A673 (cell line): ENCODE measurements around the gene CTTN.

Experiments
- EZH2 ChIP-seq: fragments of 200-600 bp; sonication (generic); IDR thresholded peaks from 2 replicates; pipeline ENCODE4 v1.6.1; 2017; ENCODE audit warnings: borderline replicate concordance, low read depth, mild to moderate bottlenecking, mixed read lengths, antibody characterized with exemption, low read length; ENCODE audit not compliant: poor library complexity, severe bottlenecking
- TF ChIP-seq, protein P1 (sequence below): fragments of 300-800, 200-600 bp; sonication (generic); conservative IDR thresholded peaks from 2 replicates; pipeline ENCODE4 v1.5.1; 2017; ENCODE audit warnings: low read depth, mild to moderate bottlenecking, antibody characterized with exemption, low read length, moderate library complexity, mixed read lengths

DNA sequence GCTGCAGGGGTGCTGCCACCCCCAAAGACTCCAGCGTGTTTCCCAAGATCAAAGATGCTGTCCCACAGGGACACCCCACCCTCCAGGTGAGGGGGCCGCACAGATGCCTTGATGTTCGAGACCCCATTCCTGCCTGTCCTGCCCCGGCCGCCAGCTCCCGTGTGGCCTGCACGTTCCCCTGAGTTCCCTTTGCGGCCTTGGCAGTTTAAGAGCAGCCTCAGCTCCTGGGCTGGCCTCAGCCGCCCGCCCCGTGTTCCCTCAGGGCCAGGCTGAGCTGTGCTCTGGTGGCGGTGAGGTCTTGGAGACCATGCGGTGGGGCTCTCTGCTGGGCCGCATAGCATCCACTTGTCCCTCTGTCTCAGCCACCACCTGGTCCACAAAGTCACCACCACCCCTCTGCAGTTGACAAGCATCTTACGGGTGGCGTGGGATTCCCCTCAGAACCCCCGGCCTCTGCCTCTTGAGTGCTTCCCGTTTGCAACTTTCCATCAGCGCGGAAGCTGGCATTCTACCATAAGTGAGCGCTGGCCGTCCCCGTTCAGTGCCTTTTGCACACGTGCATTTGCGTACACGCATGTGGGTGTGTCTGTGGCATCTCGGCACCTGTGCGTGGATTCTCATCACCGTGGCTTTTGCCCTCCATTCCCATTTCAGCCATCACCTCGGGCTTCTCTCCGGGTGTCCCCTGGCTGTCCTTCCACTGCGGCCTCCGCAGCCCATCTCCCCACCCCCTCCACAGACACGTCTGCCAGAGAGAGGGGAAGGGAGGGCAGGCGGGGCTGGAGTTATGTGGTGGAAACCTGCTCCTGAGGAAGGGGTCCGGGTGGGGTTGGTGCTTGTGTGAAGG, 35.9 kb downstream of the CTTN start:
- TF ChIP-seq, protein P1, sequence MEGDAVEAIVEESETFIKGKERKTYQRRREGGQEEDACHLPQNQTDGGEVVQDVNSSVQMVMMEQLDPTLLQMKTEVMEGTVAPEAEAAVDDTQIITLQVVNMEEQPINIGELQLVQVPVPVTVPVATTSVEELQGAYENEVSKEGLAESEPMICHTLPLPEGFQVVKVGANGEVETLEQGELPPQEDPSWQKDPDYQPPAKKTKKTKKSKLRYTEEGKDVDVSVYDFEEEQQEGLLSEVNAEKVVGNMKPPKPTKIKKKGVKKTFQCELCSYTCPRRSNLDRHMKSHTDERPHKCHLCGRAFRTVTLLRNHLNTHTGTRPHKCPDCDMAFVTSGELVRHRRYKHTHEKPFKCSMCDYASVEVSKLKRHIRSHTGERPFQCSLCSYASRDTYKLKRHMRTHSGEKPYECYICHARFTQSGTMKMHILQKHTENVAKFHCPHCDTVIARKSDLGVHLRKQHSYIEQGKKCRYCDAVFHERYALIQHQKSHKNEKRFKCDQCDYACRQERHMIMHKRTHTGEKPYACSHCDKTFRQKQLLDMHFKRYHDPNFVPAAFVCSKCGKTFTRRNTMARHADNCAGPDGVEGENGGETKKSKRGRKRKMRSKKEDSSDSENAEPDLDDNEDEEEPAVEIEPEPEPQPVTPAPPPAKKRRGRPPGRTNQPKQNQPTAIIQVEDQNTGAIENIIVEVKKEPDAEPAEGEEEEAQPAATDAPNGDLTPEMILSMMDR = no peak
- no peak for TF ChIP-seq EZH2
